ENCODE measurements around the gene ERI3. TPM values are rescaled to one million over a fixed set of nuclear protein-coding genes. Genes with fewer than 3 reads are reported as not detected.

The ERI3 gene
- total RNA-seq, 1 donor from 2014 or later, result 69.3 TPM

DNA sequence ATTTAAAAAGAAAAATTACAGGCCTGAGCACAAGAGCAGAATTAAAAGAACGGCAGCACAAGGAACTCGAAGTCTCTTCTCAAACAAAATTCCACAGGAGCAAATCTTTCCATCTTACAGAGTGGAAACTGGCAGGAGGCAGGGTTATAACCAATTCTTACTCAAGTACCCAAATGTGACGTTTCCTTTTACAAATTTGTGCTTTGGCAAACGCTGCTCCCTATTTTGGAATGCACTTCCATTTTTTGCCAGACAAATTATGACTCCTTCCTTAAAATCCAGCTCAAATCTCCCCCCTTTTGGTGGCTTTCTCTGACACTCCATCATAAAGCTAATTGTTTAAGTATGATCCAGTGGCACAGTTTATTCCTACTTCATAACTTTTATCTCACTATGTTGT is 7.8 kb downstream of the ERI3 start:
- H3K4me3 ChIP-seq, result no peak overlapping the region
- H3K9me3 ChIP-seq, result no peaks in the 10 kb centered on the region
- intact Hi-C loops (cut with DNase I), result loop anchor here (1.0 to 10.0 kb wide), 5 partner anchors 8 to 1405 kb away; partner anchors contain the start of genes BTBD19, DYNLT4, ERI3 and PLK3
- peaks cover 9 to 25% of the 10 kb centered on the region in 2 donors for H3K4me1 ChIP-seq
- H3K36me3 ChIP-seq, result no peaks in the 10 kb centered on the region
- H3K27me3 ChIP-seq, result no peaks in the 10 kb centered on the region
- H3K27ac ChIP-seq, result peak overlapping the region; percentile 84
- TF ChIP-seq, protein P1, sequence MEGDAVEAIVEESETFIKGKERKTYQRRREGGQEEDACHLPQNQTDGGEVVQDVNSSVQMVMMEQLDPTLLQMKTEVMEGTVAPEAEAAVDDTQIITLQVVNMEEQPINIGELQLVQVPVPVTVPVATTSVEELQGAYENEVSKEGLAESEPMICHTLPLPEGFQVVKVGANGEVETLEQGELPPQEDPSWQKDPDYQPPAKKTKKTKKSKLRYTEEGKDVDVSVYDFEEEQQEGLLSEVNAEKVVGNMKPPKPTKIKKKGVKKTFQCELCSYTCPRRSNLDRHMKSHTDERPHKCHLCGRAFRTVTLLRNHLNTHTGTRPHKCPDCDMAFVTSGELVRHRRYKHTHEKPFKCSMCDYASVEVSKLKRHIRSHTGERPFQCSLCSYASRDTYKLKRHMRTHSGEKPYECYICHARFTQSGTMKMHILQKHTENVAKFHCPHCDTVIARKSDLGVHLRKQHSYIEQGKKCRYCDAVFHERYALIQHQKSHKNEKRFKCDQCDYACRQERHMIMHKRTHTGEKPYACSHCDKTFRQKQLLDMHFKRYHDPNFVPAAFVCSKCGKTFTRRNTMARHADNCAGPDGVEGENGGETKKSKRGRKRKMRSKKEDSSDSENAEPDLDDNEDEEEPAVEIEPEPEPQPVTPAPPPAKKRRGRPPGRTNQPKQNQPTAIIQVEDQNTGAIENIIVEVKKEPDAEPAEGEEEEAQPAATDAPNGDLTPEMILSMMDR (IDR thresholded peaks at IDR 0.05), result peak in 1 of 3 experiments; percentile 12
- DNase-seq (ENCODE audit: low spot score in 2 of 2), result peak in 1 of 2 donors; percentile 73

DNA sequence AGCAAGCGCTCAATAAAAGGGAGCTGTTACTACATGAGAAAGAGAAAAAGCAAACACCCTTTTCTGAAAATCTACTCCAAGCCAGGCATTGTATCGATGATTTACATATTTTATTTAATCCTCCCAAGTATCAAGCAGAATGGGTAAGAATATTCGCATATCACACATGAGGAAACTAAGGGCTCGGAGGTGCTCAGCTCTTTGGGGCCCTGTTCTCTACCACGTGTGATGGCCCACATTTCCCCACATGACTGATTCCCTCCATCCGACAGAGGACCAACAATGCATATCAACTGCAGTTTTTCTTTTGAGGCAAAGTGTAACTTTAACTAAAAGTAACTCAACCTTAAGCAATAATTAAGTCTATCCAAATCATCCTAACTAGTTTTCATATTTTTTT is 8.2 kb downstream of the ERI3 start:
- intact Hi-C loops (cut with DNase I), result loop anchor here (1.0 to 10.0 kb wide), 5 partner anchors 8 to 1405 kb away; partner anchors contain the start of genes BTBD19, DYNLT4, ERI3 and PLK3
- H3K4me1 ChIP-seq, result peaks cover 9 to 25% of the 10 kb centered on the region in 2 donors
- no peaks in the 10 kb centered on the region for H3K36me3 ChIP-seq
- H3K9me3 ChIP-seq, result no peaks in the 10 kb centered on the region
- no peaks in the 10 kb centered on the region for H3K27me3 ChIP-seq
- DNase-seq (ENCODE audit: low spot score in 2 of 2), result no peak
- peak overlapping the region; percentile 84 for H3K27ac ChIP-seq
- no peak overlapping the region for H3K4me3 ChIP-seq
- TF ChIP-seq, protein P1 (IDR thresholded peaks at IDR 0.05), result no peak

DNA sequence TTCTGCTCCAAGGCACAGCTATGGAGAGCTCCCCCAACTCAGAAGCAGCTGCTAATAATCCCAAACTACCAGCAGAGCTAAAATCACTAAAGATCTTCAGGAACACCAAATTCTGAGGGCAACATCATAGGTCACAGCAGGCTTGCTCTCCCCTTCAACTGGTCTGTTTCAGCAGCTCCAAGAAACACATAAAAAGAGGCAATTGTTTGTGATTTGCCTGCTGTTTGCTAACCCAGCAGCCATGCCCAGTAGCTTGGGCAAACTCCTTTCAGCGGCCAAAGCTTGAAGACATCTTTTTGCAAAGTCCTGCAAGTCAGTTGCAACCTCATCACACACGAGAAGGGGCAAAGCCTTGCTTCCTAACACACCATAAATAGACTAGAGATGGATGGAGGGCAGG is 8.9 kb downstream of the ERI3 start:
- Histone ChIP-seq H3K4me1 (peaks cover 9 to 25% of the 10 kb centered on the region in 2 donors), H3K27ac (peak overlapping the region; percentile 84), H3K27me3 (no peaks in the 10 kb centered on the region), H3K4me3 (no peak overlapping the region), H3K36me3 (no peaks in the 10 kb centered on the region), H3K9me3 (no peaks in the 10 kb centered on the region)
- intact Hi-C loops (cut with DNase I), result loop anchor here (5.0 to 10.0 kb wide), 3 partner anchors 129 to 1404 kb away; partner anchors contain the start of genes BTBD19, DYNLT4 and PLK3
- no peak for DNase-seq (ENCODE audit: low spot score in 2 of 2)
- TF ChIP-seq, protein P1 (IDR thresholded peaks at IDR 0.05), result no peak

DNA sequence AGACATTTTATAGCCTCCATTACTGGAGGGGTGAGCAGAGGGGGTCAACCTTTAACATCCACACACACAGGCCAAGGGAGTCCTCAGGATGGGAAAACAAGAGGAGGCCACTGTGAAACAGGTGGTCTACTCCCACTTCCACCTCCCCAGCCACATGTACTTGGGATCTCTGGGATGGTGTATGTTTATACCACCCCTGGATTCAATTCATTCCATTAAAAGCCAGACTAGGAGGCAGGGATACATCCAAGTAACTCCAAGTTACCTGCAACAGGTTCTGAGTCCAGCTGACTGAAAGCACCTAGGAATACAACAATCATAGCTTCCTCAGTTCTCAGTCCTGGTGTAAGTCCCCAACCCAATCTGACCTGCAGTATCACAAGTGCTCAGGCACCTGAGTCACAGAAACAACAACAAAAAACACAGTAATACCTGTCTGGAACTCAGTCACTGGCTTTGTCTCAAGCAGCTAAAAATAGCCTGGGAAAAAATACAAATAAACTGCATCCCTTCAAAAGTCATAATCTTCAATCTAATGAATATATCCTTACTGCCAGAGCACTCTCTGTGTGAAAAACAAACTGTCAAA is 9.8 kb downstream of the ERI3 start:
- H3K36me3 ChIP-seq, result no peaks in the 10 kb centered on the region
- H3K27ac ChIP-seq, result peak overlapping the region; percentile 84
- H3K27me3 ChIP-seq, result no peaks in the 10 kb centered on the region
- intact Hi-C loops (cut with DNase I), result loop anchor here (5.0 to 10.0 kb wide), 3 partner anchors 128 to 1403 kb away; partner anchors contain the start of genes BTBD19, DYNLT4 and PLK3
- TF ChIP-seq, protein P1 (IDR thresholded peaks at IDR 0.05), result no peak
- no peak overlapping the region for H3K4me3 ChIP-seq
- DNase-seq (ENCODE audit: low spot score in 2 of 2), result no peak
- H3K9me3 ChIP-seq, result no peaks in the 10 kb centered on the region
- peaks cover 9 to 25% of the 10 kb centered on the region in 2 donors for H3K4me1 ChIP-seq

DNA sequence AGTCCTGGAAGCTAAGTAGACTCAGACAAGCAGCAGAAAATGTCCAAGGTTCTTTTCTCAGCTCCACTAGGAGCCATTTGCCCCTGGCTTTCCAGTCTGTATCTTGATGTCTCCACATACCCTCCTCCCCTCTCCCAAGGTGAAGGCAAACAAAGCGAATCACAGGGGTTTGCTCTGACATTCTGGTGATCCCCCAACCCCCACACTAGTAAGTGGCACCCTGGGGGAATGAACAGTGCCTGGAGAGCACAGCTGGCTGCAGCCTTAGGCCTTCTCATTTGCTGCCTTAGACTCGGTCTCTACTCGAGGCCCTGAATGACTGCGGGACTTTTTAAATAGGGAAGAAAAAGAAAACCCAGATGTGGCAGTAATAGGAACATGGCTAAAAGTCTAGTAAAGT is 15.3 kb downstream of the ERI3 start:
- TF ChIP-seq, protein P1 (IDR thresholded peaks at IDR 0.05), result no peak
- Histone ChIP-seq H3K9me3 (no peaks in the 10 kb centered on the region), H3K36me3 (peaks cover 25 to 36% of the 10 kb centered on the region in 2 donors), H3K27me3 (no peaks in the 10 kb centered on the region), H3K4me3 (no peak overlapping the region), H3K4me1 (peaks cover 0 to 1% of the 10 kb centered on the region in 2 donors), H3K27ac (no peak overlapping the region)
- intact Hi-C loops (cut with DNase I), result loop anchor here (10.0 kb wide), 1 partner anchor 465 kb away; the partner anchor contains the start of genes BTBD19, DYNLT4 and PLK3
- no peak for DNase-seq (ENCODE audit: low spot score in 2 of 2)
